GM21528 (cell line): ENCODE data around the gene PAQR4.
"Not testable (repeated sequence)": the region's sequence is repeated elsewhere in the genome, so short reads cannot be mapped to it uniquely, and the experiment has no call there.

Experiments used
- ATAC-seq: cut with Tn5 transposase; IDR thresholded peaks from one replicate; pipeline ENCODE4 v1.9.1; 2021; ENCODE audit warnings: mild to moderate bottlenecking, moderate library complexity; ENCODE audit not compliant: unreplicated experiment, low FRiP score

The PAQR4 gene

DNA sequence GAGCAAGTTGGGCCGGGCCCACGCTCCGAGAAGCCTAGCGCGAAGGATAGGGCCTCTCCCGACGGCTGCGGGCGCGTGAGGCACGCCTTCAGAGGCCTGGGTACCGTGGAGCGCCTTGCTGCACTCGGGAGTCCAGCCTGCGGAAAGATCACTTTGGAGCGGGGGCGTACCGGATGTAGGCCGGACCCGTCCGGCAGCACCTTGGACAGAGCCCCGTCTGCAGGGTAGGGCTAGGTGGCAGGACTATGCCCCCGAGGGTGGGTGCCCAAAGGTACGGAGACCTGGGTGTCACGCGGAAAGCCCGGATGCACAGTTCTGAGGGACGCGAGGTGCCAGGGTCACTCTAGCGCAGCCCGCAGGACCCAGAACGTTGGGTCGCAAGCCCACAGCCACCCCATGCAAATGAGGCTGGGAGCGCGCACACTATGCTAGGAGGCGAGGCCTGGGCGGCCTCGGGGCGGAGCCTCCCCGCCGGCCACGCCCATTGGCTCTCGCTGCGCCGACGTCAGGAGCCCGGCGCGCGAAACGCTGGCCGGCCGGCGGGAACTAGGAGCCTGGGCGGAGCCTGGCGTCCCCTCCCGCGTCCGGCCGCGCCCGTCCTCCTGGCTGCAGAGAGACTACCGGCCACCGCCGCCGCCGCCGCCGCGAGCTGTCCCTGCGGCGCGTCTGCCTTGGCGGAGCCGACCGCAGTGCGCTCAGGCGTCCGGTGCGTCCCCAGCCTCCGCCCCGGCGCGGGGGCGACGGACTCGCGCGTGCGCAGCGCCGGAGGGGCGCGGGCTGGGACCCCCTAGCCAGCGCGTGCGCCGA is at the start of gene PAQR4:
Gene PAQR4 (plus strand): TSS at position 611 of the 807 bp plus-strand sequence. CDS start 327 bp downstream, outside the sequence.
- peak; percentile 68 for ATAC-seq

GRCh38 chr16:2919511-2920255 is 49.5 kb upstream of the PAQR4 start:
- ATAC-seq, result no peak

DNA sequence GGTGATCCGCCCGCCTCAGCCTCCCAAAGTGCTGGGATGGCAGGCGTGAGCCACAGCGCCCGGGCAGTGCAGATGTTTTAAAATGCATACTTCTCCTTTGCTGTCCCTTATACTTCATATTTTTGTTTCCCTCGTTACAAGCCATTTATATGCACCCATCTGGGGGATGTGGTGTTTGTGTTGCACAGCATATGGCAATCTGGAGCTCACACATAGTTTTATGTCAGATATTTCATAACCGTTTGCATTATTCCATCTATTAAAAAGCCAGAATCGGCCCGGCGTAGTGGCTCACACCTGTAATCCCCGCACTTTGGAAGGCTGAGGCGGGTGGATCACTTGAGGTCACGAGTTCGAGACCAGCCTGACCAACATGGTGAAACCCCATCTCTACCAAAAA is 45.7 kb upstream of the PAQR4 start:
- ATAC-seq, result no peak

- no peak for ATAC-seq
These were observed 44.0 kb upstream of the PAQR4 start for GRCh38 chr16:2924901-2925755.

DNA sequence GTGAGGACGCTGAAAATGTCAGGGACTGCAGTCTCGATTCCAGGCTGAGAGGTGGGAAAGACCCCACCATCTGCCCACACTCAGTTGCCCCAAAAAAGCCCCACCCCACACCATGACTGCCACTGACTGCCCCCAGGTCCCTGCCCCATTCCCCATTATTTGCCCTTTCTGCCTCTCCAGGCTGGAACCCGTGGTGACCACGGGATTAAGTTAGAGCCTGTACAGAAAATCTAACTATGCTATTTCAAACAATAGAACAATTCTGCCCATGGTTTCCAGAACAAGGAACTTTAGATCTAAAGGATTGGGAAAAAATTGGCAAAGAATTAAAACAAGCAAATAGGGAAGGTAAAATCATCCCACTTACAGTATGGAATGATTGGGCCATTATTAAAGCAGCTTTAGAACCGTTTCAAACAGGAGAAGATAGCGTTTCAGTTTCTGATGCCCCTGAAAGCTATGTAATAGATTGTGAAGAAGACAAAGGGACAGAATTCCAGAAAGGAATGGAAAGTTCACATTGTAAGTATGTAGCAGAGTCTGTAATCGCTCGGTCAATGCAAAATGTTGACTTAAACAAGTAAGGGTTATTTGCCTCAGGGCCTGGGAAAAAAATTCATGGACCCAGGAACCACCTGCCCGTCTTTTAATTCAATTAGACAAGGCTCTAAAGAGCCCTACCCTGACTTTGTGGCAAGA is 43.0 kb upstream of the PAQR4 start:
- ATAC-seq, result no peak

GRCh38 chr16:2926650-2926999 is 42.5 kb upstream of the PAQR4 start:
- no peak for ATAC-seq

GRCh38 chr16:2927010-2927646 is 42.0 kb upstream of the PAQR4 start:
- no peak for ATAC-seq

- not testable (repeated sequence) for ATAC-seq
These were observed 41.0 kb upstream of the PAQR4 start for GRCh38 chr16:2928151-2928550.

- no peak for ATAC-seq
These were observed 40.4 kb upstream of the PAQR4 start for GRCh38 chr16:2928796-2929195.

DNA sequence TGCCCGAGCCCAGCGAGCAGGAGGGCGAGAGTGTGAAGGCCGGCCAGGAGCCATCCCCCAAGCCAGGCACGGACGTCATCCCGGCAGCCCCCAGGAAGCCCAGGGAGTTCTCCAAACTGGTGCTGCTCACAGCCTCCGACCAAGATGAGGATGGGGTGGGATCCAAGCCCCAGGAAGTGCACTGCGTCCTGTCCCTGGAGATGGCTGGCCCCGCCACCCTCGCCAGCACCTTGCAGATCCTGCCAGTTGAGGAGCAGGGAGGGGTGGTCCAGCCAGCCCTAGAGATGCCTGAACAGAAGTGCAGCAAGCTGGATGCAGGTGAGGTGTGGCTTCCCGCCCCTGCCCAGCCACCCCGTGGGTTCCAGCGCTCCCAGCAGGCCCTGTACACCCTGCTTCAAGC is 39.5 kb upstream of the PAQR4 start:
- ATAC-seq, result no peak

DNA sequence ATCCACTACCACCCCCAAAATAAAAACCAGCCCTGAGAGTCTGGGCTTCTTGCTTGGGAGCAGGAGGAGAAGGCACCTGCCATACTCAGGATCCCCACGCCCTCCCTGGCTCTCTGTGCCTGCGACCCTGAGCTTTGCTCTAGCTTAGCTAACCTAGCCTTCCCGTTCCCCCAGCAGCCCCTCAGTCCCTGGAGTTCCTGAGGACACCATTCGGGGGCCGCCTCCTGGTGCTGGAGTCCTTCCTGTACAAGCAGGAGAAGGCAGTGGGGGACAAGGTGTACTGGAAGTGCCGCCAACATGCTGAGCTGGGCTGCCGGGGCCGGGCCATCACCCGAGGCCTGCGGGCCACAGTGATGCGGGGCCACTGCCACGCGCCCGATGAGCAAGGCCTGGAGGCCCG is 38.9 kb upstream of the PAQR4 start:
- ATAC-seq, result no peak

DNA sequence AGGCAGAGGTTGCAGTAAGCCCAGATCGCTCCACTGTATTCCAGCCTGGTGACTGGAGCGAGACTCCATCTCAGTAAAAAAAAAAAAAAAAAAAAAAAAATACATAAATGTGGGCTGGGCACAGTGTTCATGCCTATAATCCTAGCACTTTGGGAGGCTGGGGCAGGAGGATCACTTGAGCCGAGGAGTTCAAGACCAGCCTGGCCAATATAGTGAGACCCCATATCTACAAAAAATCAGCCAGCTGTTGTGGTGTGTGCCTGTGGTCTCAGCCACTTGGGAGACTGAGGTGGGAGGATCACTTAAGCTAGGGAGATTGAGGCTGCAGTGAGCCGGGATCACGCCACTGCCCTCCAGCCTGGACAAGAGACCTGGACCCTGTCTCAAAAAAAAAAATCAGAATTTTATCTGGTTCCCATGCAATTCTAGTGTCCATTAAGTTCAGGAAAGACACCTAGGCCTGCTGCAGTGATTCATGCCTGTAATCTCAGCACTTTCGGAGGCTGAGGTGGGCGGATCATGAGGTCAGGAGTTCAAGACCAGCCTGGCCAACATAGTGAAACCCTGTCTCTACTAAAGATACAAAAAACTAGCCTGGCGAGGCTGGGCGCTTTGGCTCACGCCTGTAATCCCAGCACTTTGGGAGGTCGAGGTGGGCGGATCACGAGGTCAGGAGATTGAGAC is 37.8 kb upstream of the PAQR4 start:
- ATAC-seq, result not testable (repeated sequence)

DNA sequence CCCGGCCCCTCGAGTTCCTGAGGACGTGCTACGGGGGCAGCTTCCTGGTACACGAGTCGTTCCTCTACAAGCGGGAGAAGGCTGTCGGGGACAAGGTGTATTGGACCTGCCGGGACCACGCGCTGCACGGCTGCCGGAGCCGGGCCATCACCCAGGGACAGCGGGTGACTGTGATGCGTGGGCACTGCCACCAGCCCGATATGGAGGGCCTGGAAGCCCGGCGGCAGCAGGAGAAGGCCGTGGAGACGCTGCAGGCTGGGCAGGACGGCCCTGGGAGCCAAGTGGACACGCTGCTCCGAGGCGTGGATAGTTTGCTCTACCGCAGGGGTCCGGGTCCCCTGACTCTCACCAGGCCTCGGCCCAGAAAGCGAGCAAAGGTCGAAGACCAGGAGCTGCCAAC is 36.0 kb upstream of the PAQR4 start:
- ATAC-seq, result no peak

DNA sequence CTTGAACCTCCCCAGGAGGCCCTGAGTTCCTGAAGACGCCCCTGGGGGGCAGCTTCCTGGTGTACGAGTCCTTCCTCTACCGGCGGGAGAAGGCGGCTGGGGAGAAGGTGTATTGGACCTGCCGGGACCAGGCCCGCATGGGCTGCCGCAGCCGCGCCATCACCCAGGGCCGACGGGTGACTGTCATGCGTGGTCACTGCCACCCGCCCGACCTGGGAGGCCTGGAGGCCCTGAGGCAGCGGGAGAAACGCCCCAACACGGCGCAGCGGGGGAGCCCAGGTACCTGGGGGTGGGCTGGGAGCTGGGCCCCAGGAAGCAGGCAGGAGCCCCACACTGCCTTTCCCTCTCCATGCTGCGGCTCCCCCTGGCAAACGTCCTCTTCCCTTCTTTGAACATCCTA is 35.4 kb upstream of the PAQR4 start:
- no peak for ATAC-seq

- no peak for ATAC-seq
These were observed 34.7 kb upstream of the PAQR4 start for GRCh38 chr16:2934450-2934849.

DNA sequence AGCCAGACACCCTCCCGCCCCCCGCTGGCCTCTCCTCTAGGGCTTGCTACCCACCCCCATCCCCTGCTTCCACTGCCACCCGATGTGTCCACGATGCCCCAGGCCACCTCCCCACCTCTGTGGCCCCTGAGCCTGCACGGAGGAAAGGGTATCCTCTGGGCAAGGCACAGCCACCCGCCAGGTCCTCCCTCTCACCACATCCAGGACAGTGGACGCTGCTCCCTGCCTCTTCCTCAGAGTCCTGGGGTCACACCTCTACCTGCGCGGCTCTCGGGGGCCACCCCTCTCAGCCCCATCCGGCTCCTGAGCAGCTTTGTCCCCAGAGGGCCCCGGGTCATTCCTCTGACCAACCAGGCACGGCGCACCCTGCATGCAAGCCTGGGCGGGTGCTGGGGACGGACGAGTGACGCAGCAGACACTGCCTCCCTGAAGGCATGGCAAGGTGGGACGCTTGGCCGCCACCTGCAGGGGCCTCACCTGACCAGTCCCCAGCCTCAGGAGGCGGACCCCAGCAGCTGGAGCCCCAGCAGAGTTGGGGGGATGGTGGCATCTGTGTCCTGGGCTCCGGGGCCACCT is 32.6 kb upstream of the PAQR4 start:
- no peak for ATAC-seq

DNA sequence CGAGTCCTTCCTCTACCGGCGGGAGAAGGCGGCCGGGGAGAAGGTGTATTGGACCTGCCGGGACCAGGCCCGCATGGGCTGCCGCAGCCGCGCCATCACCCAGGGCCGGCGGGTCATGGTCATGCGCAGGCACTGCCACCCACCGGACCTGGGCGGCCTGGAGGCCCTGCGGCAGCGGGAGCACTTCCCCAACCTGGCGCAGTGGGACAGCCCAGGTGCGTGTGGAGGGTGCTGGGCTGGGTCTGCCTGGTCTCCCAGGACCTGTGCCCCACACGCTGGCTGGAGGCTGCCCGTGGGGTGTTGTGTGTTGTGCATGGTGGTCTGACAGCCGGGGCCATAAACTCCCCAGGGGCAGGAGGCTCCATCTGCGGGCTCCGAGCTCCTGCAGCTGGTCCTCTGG is 32.0 kb upstream of the PAQR4 start:
- ATAC-seq, result no peak

DNA sequence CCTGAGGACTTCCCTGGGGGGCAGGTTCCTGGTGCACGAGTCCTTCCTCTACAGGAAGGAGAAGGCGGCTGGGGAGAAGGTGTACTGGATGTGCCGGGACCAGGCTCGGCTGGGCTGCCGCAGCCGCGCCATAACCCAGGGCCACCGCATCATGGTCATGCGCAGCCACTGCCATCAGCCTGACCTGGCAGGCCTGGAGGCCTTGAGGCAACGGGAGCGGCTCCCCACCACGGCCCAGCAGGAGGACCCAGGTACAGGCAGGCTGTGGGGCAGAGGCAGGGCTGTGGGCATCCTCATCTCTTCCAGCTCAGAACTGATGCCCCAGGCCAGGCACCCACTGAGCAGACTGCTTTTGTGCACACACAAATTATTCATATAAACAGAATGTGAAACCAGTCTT is 30.9 kb upstream of the PAQR4 start:
- no peak for ATAC-seq

GRCh38 chr16:2939968-2940367 is 29.2 kb upstream of the PAQR4 start:
- no peak for ATAC-seq
